HG02623 (cell line): ENCODE results near the gene MYO16.

ENCODE experiments used
- ATAC-seq: cut with Tn5 transposase; IDR thresholded peaks from one replicate; pipeline ENCODE4 v1.9.1; 2021; ENCODE audit warnings: moderate library complexity; ENCODE audit not compliant: unreplicated experiment

Gene MYO16

GRCh38 chr13:109146912-109147647, 517.7 kb downstream of the MYO16 start:
- no peak for ATAC-seq

- no peak for ATAC-seq
Measured at GRCh38 chr13:109148243-109148642, 518.8 kb downstream of the MYO16 start.

GRCh38 chr13:109150696-109151095, 521.3 kb downstream of the MYO16 start:
- no peak for ATAC-seq

- no peak for ATAC-seq
Measured at GRCh38 chr13:109151255-109151654, 521.8 kb downstream of the MYO16 start.

GRCh38 chr13:109151696-109152095, 522.3 kb downstream of the MYO16 start:
- ATAC-seq, result no peak

GRCh38 chr13:109152311-109152820, 523.0 kb downstream of the MYO16 start:
- no peak for ATAC-seq

GRCh38 chr13:109152941-109153340, 523.5 kb downstream of the MYO16 start:
- no peak for ATAC-seq

GRCh38 chr13:109154146-109154545, 524.7 kb downstream of the MYO16 start:
- ATAC-seq, result no peak

- ATAC-seq, result no peak
Measured at GRCh38 chr13:109154546-109154945, 525.1 kb downstream of the MYO16 start.

GRCh38 chr13:109154966-109155761, 525.8 kb downstream of the MYO16 start:
- no peak for ATAC-seq

- no peak for ATAC-seq
Measured at GRCh38 chr13:109156181-109156935, 526.9 kb downstream of the MYO16 start.

GRCh38 chr13:109157275-109157674, 527.9 kb downstream of the MYO16 start:
- no peak for ATAC-seq

GRCh38 chr13:109158383-109158782, 529.0 kb downstream of the MYO16 start:
- ATAC-seq, result no peak

GRCh38 chr13:109159650-109160309, 530.4 kb downstream of the MYO16 start:
- ATAC-seq, result no peak

GRCh38 chr13:109160357-109160756, 530.9 kb downstream of the MYO16 start:
- ATAC-seq, result peak; percentile 32

- no peak for ATAC-seq
Measured at GRCh38 chr13:109160887-109161669, 531.7 kb downstream of the MYO16 start.

GRCh38 chr13:109162248-109163036, 533.0 kb downstream of the MYO16 start:
- ATAC-seq, result peak; percentile 83

- ATAC-seq, result peak; percentile 4
Measured at GRCh38 chr13:109163037-109163379, 533.6 kb downstream of the MYO16 start.

GRCh38 chr13:109165417-109165904, 536.0 kb downstream of the MYO16 start:
- ATAC-seq, result no peak
